Measurements from ENCODE around the gene UROC1.
A peak's percentile ranks its signal among the peaks of the same experiment; 100 is the strongest.

The UROC1 gene

GRCh38 chr3:126530171-126531050, 12.8 kb upstream of the UROC1 start:
- DNase-seq (ENCODE audit: low spot score): no peak

DNA sequence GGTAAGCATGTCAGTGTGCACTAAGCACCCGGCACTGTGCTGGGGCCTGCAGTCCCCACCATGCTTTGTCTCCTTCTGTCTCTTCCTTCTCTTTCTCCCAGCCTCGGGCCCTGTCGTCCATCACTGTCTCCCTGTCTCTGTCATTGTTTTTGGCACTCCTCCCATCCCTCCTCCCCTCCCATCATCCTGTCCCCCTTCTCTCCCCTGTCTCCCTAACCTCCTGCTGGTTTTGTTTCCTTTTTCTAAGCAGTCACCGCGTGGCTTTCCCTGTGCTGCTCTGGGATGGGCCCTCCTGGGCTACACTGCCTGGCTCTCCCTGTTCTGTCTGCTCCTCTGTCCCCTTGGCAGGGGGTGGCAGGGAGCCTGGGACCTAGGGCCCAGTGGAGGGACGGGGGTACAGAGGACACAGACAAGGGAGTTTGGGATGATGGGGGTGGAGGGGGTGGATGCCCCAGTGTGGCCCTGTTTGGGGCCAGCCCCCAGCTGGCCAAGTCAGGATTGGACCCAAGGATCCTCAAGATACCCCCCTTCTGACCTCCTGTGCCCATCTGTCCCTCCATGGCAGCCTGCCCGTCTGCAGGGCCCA, 12.1 kb upstream of the UROC1 start:
- no peak for DNase-seq (ENCODE audit: low spot score)

DNA sequence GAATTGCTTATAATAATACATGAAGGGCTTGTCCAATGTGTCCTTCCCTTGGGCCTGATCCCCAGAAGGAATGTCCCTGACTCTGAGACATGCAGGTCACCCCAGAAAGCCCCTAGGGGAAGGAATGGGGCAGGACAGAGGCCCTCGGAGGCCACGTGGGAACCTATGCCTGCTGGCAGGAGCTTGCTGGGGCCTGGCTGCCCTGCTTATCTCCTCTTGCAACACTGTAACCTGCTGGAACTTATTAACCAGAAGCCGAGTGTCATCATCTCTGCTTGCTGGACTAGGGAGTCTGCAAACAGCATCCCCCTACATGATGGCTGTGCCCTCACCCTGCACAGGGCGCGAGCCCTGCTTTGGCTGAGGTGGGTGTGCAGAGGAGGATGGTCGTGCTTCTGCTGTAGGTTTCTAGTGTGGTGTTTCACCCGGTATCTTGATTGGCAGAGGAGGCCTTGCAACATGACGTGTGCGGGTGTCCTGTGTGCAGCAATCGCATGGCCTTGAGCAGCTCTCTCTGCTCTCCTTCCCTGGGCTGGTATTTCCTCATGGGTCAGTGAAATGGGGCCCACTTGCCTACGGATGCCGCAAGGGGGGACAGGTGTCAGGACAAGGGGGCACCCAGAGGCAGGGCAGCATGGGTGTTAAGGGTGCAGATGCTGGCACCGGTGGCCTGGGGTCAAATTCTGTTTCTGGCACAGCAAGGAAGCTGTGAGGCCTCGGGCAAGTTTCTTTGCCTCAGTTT, 11.4 kb upstream of the UROC1 start:
- no peak for DNase-seq (ENCODE audit: low spot score)

GRCh38 chr3:126528419-126528799, 10.8 kb upstream of the UROC1 start:
- DNase-seq (ENCODE audit: low spot score): no peak

GRCh38 chr3:126527455-126528211, 10.1 kb upstream of the UROC1 start:
- no peak for DNase-seq (ENCODE audit: low spot score)

DNA sequence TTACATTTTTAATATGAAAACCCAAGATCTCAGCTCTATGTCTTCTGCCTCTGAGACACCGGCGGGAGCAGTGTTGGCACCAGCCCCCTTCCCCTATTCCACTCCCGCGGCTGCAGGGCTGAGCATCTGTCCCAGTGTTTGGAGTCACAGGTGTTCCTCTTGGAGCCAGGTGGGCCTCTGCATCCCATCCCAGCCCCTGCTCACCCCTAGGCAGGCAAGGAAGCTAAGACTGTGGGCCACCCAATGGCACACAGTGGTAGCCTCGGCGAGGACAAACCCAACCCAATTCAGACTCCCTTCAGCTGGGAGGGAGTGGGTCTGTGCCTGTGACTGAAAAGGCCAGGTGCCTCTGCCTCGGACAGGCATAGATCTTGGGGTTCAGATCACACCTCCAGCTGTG, 9.4 kb upstream of the UROC1 start:
- no peak for DNase-seq (ENCODE audit: low spot score)

DNA sequence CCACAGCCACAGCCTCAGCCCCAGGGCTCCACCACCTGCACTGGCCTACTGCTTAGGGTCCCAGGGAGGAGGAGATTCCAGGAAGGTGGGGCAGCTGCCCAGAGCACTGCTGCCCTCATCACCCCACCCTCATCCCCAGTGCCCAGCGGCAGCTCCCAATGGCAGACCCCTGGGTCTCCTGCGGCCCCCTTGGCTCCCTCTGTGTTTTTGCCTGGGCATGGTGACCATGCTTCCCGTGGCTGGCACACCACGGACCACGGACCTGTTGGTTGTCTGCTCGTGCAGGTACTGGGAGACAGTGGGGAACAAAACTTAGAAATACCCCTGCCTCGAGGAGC, 9.1 kb upstream of the UROC1 start:
- no peak for DNase-seq (ENCODE audit: low spot score)

- DNase-seq (ENCODE audit: low spot score): no peak
Measured at GRCh38 chr3:126525853-126526667, 8.5 kb upstream of the UROC1 start.

DNA sequence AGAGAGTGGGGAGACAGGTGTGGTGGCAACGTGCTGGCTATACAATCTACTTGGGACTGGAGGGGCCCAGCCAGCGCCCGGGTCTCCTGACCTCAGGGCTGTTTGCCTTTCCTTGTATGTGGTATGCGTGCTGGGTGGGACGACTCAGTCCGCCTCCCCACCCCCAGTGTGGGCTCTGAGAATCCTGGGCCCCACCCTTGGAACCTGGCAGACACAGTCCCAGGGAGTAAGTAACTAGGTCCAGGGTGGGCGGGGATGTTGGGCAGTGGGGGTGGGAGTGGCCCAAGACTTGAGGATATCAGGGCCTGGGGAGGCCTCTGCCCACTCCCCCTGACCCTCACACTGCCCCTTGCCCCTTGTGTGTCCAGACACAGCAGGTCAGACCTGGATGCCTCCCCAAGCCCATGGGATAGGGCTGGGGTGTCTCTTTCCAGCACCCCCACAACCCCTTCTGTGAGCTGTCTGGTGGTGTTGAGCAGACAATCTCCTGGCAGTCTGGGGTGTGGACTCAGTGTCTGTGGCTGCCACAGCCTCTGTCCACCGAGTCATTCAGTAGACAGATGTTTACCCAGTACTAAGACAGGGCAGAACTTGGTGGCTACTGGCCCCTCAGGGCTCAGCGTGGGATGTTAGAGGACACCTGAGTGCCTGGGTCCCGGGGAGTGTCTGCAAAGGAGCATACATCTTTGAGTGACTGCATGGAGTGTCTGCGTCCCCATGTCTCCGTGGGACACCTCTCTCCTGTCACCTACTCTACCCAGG, 7.7 kb upstream of the UROC1 start:
- no peak for DNase-seq (ENCODE audit: low spot score)

- no peak for DNase-seq (ENCODE audit: low spot score)
Measured at GRCh38 chr3:126524429-126524988, 6.9 kb upstream of the UROC1 start.

DNA sequence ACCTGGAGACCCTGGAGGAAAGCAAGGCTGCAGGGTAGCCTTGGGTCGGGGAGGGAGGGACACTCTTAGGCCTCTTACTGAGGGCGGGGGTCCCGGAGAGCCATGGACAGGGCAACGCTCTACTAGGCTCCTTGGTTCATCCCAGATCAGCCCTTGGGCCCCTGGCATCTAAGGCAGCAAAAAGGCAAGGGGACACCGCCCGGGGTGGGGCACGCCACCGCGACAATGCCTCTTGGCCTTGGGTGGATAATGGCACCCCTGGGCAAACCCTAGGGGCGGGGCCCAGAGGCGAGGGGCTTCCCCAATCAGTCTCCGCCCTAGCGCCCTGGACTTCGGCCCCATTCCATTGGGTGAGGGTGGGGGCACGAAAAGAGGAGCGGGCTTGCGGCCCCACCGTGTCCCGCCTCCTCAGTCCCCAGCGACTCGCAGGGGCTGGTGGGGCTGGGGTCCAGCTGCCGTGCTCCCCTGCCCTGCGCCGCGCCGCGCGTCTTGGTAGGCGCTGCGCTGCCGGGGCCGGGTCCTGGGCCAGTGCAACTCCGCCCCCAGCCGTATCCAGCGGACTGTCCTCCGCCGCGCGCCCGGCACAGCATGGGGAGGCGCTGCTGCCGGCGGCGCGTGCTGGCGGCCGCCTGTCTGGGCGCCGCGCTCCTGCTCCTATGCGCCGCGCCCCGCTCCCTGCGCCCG, 6.3 kb upstream of the UROC1 start, which contains the start of gene CHST13:
CHST13 (plus strand) TSS at position 411 of the 684 bp plus-strand sequence; CDS start at position 589, 178 bp downstream.
- no peak for DNase-seq (ENCODE audit: low spot score)

DNA sequence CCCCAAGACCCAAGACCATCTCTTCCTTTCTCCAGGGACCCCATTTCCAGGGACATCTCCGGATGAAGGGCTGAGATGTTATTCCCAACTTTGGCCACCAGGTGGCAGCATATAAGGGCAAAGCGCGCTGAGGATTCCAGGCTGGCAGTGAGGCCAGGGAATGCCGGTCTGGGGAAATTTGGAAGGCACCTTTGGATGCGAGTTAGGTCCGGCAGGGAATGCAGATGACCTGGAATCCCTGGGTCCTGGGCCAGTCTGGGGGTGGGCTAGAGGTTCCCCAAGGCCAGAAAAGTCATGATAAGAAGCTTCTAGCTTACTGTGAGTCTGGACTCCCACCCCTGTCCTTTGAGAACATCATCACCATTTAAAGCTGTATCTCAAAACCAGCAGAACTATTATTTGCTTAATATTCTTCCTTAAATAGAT, 4.8 kb upstream of the UROC1 start:
- peak; percentile 62 for DNase-seq (ENCODE audit: low spot score)

- no peak for DNase-seq (ENCODE audit: low spot score)
Measured at GRCh38 chr3:126521122-126521891, 3.7 kb upstream of the UROC1 start.

GRCh38 chr3:126519506-126520455, 2.2 kb upstream of the UROC1 start:
- no peak for DNase-seq (ENCODE audit: low spot score)

GRCh38 chr3:126518779-126519177, 1.2 kb upstream of the UROC1 start:
- DNase-seq (ENCODE audit: low spot score): no peak

GRCh38 chr3:126517986-126518778, 609 bp upstream of the UROC1 start:
- no peak for DNase-seq (ENCODE audit: low spot score)

- no peak for DNase-seq (ENCODE audit: low spot score)
Measured at GRCh38 chr3:126516936-126517290, 660 bp downstream of the UROC1 start.

Data from germinal center (tissue), 1 donor.